ENCODE data around the gene FMNL2.

Gene FMNL2

DNA sequence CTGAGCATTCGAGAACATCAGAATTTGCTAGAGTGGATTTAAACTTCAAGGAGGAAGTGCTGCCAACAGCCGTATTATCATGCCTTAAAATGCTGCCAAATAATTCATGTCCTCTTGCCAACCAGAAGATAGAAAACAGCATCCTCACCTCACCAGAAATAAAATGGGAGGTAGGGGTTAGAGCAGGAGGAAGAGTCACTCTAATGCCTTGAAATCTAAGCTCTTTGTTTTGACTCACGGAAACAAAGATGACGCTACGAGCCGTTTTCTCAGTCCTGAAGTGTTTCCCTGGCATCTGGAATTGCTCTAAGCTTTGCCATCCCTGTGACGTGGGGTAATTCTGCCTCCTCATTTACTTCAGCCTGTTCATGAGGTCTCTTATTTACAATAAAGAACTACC, 285.2 kb downstream of the FMNL2 start:
- DNase-seq: no peak
- H3K27ac ChIP-seq: no peak overlapping the region
- TF ChIP-seq, protein P1, sequence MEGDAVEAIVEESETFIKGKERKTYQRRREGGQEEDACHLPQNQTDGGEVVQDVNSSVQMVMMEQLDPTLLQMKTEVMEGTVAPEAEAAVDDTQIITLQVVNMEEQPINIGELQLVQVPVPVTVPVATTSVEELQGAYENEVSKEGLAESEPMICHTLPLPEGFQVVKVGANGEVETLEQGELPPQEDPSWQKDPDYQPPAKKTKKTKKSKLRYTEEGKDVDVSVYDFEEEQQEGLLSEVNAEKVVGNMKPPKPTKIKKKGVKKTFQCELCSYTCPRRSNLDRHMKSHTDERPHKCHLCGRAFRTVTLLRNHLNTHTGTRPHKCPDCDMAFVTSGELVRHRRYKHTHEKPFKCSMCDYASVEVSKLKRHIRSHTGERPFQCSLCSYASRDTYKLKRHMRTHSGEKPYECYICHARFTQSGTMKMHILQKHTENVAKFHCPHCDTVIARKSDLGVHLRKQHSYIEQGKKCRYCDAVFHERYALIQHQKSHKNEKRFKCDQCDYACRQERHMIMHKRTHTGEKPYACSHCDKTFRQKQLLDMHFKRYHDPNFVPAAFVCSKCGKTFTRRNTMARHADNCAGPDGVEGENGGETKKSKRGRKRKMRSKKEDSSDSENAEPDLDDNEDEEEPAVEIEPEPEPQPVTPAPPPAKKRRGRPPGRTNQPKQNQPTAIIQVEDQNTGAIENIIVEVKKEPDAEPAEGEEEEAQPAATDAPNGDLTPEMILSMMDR (IDR thresholded peaks at IDR 0.05; ENCODE audit: low read depth, low read length): no peak
- H3K9me3 ChIP-seq (ENCODE audit: severe bottlenecking): no peaks in the 10 kb centered on the region
- H3K36me3 ChIP-seq: peaks cover 46% of the 10 kb centered on the region
- H3K4me3 ChIP-seq (ENCODE audit: low read depth, low read length): no peak overlapping the region
- H3K27me3 ChIP-seq (ENCODE audit: insufficient read depth, low read depth, severe bottlenecking): no peaks in the 10 kb centered on the region

DNA sequence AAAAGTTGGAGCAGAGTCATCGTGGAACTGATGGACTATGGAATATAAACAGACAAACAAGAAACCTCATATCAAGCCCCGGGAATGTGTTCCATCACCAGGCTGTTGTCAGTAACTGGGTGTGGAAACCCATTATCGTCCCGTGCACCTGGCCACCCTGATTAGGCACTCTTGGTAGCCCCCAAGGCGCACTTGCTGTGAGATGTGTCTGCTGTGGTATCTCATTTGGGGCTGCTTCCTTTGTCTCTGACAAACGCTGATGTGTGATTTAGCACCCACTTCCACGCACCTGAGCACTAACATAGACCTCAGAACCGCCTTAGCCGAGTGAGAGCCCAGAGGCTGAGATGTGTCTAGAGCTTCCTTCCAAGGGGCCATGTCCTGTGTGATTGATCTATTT, 286.0 kb downstream of the FMNL2 start:
- peaks cover 39% of the 10 kb centered on the region for H3K36me3 ChIP-seq
- TF ChIP-seq, protein P1 (IDR thresholded peaks at IDR 0.05; ENCODE audit: low read depth, low read length): no peak
- no peak overlapping the region for H3K4me3 ChIP-seq (ENCODE audit: low read depth, low read length)
- H3K27ac ChIP-seq: no peak overlapping the region
- H3K9me3 ChIP-seq (ENCODE audit: severe bottlenecking): no peaks in the 10 kb centered on the region
- H3K27me3 ChIP-seq (ENCODE audit: insufficient read depth, low read depth, severe bottlenecking): no peaks in the 10 kb centered on the region
- no peak for DNase-seq

DNA sequence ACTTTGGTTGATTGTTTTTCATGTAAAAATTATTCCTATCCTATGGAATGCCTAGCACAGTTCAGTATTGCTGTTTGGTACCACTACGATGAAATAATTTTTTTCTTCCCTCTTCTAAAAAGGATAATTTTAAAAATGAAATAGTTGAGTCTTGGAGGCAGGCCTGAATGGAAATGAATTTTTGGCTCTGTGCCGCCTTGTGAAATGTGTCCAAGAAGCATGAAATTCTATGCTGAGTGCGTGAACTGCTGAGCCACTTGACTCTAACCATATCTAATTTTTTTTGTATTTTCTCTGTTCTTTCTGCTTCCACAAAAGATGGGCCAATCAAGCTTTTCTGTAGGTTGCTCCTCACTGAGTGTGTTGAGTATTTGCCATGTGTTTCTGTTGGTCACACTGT, 287.2 kb downstream of the FMNL2 start:
- Histone ChIP-seq H3K4me3 (ENCODE audit: low read depth, low read length) (no peak overlapping the region), H3K36me3 (peaks cover 41% of the 10 kb centered on the region), H3K27me3 (ENCODE audit: insufficient read depth, low read depth, severe bottlenecking) (no peaks in the 10 kb centered on the region), H3K27ac (no peak overlapping the region), H3K9me3 (ENCODE audit: severe bottlenecking) (no peaks in the 10 kb centered on the region)
- DNase-seq: no peak
- TF ChIP-seq, protein P1 (IDR thresholded peaks at IDR 0.05; ENCODE audit: low read depth, low read length): no peak

DNA sequence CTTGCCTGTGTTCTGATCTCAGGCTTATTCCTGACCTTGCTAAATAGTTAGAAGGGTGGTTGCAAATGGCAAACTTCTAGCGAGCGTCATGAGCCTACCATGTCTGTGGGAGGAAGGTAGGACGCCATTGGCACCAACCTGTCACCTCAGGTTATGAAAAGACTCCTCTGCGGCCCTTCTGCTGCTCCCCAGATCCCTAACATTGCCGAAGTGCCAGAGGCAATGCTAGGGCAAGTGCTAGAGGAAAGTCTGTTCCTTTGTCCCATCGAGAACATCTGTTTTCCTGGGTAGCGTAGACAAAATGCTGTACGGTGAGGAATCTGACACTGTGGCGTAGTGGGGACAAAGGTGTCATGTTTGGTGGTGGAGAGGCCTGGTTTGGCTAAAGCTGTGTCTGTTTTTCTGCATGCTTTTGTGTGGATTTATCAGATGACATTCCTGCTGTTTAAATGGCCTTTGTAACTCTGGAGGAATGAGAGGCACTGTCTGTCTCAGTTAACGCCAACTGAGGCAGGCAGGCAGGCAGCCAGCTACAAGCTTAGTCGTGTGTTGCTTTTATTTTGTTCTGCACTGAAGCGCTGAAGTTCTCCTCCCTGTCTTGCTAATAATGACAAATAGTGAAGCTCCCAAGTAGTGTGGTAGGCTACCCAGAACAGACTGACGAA, 288.2 kb downstream of the FMNL2 start:
- TF ChIP-seq, protein P1 (IDR thresholded peaks at IDR 0.05; ENCODE audit: low read depth, low read length): no peak

DNA sequence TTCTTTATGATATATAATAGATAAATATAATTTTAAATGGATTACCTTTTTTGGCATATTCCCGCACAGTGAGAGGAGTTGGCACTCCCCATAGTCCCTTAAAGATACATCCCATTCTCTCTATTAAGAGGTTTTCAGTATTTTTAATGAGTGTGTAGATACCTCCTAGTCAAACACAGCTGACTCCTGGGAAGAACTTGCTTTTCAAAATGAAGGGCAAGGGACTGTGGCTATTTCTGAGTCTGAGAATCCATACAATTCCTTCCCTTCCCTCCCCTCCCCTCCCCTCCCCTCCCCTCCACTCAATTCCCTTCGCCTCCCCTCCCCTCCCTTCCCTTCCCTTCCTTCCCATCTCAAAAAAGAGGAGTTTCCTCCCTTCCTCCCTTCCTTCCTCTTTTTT, 288.8 kb downstream of the FMNL2 start:
- no peak for DNase-seq
- peaks cover 35% of the 10 kb centered on the region for H3K36me3 ChIP-seq
- H3K27ac ChIP-seq: no peak overlapping the region
- H3K27me3 ChIP-seq (ENCODE audit: insufficient read depth, low read depth, severe bottlenecking): no peaks in the 10 kb centered on the region
- TF ChIP-seq, protein P1 (IDR thresholded peaks at IDR 0.05; ENCODE audit: low read depth, low read length): no peak
- H3K4me3 ChIP-seq (ENCODE audit: low read depth, low read length): no peak overlapping the region
- no peaks in the 10 kb centered on the region for H3K9me3 ChIP-seq (ENCODE audit: severe bottlenecking)

More for the DNA sequence above, 288.2 kb downstream of the FMNL2 start:
- no peak overlapping the region for H3K27ac ChIP-seq
- no peaks in the 10 kb centered on the region for H3K27me3 ChIP-seq (ENCODE audit: insufficient read depth, low read depth, severe bottlenecking)
- H3K4me3 ChIP-seq (ENCODE audit: low read depth, low read length): no peak overlapping the region
- no peaks in the 10 kb centered on the region for H3K9me3 ChIP-seq (ENCODE audit: severe bottlenecking)
- peaks cover 35% of the 10 kb centered on the region for H3K36me3 ChIP-seq
- no peak for DNase-seq

DNA sequence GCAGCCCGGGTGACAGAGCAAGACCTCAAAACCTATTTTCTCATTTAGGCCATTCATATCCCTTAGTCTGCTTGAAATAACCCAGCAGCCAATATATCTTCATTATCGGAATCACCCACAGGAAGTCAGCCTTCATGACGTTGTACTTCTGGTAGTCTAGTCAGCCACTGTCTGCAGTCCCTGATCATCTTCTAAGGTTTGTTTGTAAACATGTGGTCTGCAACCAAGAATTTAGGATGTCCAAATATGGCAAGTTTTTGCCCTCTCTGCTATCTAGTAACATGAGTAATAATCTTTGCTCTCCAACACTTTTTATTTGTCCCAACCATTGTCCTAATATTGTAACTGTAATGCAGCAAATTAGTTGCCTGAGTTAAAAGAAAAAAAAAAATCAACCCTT, 289.8 kb downstream of the FMNL2 start:
- H3K9me3 ChIP-seq (ENCODE audit: severe bottlenecking): no peaks in the 10 kb centered on the region

More for the DNA sequence above, 289.8 kb downstream of the FMNL2 start:
- TF ChIP-seq, protein P1 (IDR thresholded peaks at IDR 0.05; ENCODE audit: low read depth, low read length): no peak
- Histone ChIP-seq H3K27me3 (ENCODE audit: insufficient read depth, low read depth, severe bottlenecking) (no peaks in the 10 kb centered on the region), H3K27ac (no peak overlapping the region), H3K4me3 (ENCODE audit: low read depth, low read length) (no peak overlapping the region), H3K36me3 (peaks cover 41% of the 10 kb centered on the region)
- DNase-seq: no peak
